Measurements from ENCODE around the gene ZCCHC14. TPM values are rescaled to one million over a fixed set of nuclear protein-coding genes. Genes with fewer than 3 reads are reported as not detected.

Gene ZCCHC14
- total and polyA plus RNA-seq, 2 of the 13 experiments (the other 11 are each of a cell fraction or from before 2014, with no cell fraction given), result 12.4 to 12.5 TPM

GRCh38 chr16:87391324-87391949 lies 101.4 kb downstream of the ZCCHC14 start (continued):
- TF ChIP-seq ZBTB7B (CRISPR knock-in tag; IDR thresholded peaks at IDR 0.05) (peak; percentile 80), ETV5 (CRISPR knock-in tag; IDR thresholded peaks at IDR 0.05; ENCODE audit: borderline replicate concordance) (peak; percentile 80), ZNF687 (CRISPR knock-in tag; IDR thresholded peaks at IDR 0.05) (peak; percentile 96), ZNF205 (CRISPR knock-in tag; IDR thresholded peaks at IDR 0.05) (0 out of 2 replicates have a peak, but pooled peaks have one; percentile 9), PCBP1 (IDR thresholded peaks at IDR 0.05; ENCODE audit: borderline replicate concordance, low read depth, low read length) (0 out of 2 replicates have a peak, but pooled peaks have one; percentile 21), RXRA (CRISPR knock-in tag; IDR thresholded peaks at IDR 0.05) (no peak; the same call in 1 of the 2 replicates), NCOA2 (CRISPR knock-in tag; IDR thresholded peaks at IDR 0.05) (peak; percentile 26; the same call in 1 of the 2 replicates), RBM39 (IDR thresholded peaks at IDR 0.05; ENCODE audit: low read depth, low read length, poor library complexity, severe bottlenecking) (peak; percentile 22), ZNF883 (CRISPR knock-in tag; IDR thresholded peaks at IDR 0.05; ENCODE audit: not compliant biosample characterization) (no peak), NCOA1 (CRISPR knock-in tag; IDR thresholded peaks at IDR 0.05) (peak; percentile 6; the same call in 1 of the 2 replicates), ZNF761 (CRISPR knock-in tag; conservative IDR thresholded peaks at IDR 0.05) (0 out of 2 replicates have a peak, but pooled peaks have one; percentile 6), ZNF232 (CRISPR knock-in tag; IDR thresholded peaks at IDR 0.05; ENCODE audit: borderline replicate concordance) (peak; percentile 25; the same call in 1 of the 2 replicates), ZNF557 (CRISPR knock-in tag; IDR thresholded peaks at IDR 0.05) (no peak), KMT2B (CRISPR knock-in tag; IDR thresholded peaks at IDR 0.05) (peak; percentile 41; the same call in 1 of the 2 replicates), ZNF850 (CRISPR knock-in tag; conservative IDR thresholded peaks at IDR 0.05) (0 out of 2 replicates have a peak, but pooled peaks have one; percentile 58), ZNF766 (CRISPR knock-in tag; IDR thresholded peaks at IDR 0.05; ENCODE audit: borderline replicate concordance) (peak; percentile 15; the same call in 1 of the 2 replicates), REPIN1 (CRISPR knock-in tag; IDR thresholded peaks at IDR 0.05; ENCODE audit: borderline replicate concordance, low read depth) (peak; percentile 39; the same call in 1 of the 2 replicates), NR1H2 (CRISPR knock-in tag; IDR thresholded peaks at IDR 0.05; ENCODE audit: borderline replicate concordance, low read depth) (peak; percentile 85), ZNF121 (CRISPR knock-in tag; IDR thresholded peaks at IDR 0.05) (peak; percentile 54; the same call in 1 of the 2 replicates), HES4 (CRISPR knock-in tag; IDR thresholded peaks at IDR 0.05; ENCODE audit: borderline replicate concordance) (peak; percentile 22; the same call in 1 of the 2 replicates), NFKBIZ (CRISPR knock-in tag; IDR thresholded peaks at IDR 0.05) (no peak), KDM5A (IDR thresholded peaks at IDR 0.05; ENCODE audit: borderline replicate concordance, low read length) (peak; percentile 60; the same call in 1 of the 2 replicates), NR2F2 (IDR thresholded peaks at IDR 0.05; ENCODE audit: borderline replicate concordance, low read depth) (0 out of 2 replicates have a peak, but pooled peaks have one; percentile 6), ATF3 (CRISPR knock-in tag; IDR thresholded peaks at IDR 0.05) (0 out of 2 replicates have a peak, but pooled peaks have one; percentile 22), MTA3 (CRISPR knock-in tag; IDR thresholded peaks at IDR 0.05) (no peak), ZNF740 (CRISPR knock-in tag; IDR thresholded peaks at IDR 0.05) (no peak; the same call in 1 of the 2 replicates)

Measured in HepG2 (cell line).